ENCODE results near the gene MET.
A peak's percentile ranks its signal among the peaks of the same experiment; 100 is the strongest.
"Not testable (repeated sequence)": the region's sequence is repeated elsewhere in the genome, so short reads cannot be mapped to it uniquely, and the experiment has no call there.

The MET gene

GRCh38 chr7:116728413-116728812 lies 56.4 kb downstream of the MET start:
- DNase-seq = no peak

GRCh38 chr7:116730097-116731022 lies 58.4 kb downstream of the MET start:
- DNase-seq = no peak

- DNase-seq = no peak
These were observed 59.0 kb downstream of the MET start for GRCh38 chr7:116731023-116731395.

GRCh38 chr7:116731445-116732335 lies 59.7 kb downstream of the MET start:
- DNase-seq = no peak

- no peak for DNase-seq
These were observed 61.0 kb downstream of the MET start for GRCh38 chr7:116732788-116733694.

- DNase-seq = no peak
These were observed 62.1 kb downstream of the MET start for GRCh38 chr7:116733924-116734580.

- DNase-seq = no peak
These were observed 62.7 kb downstream of the MET start for GRCh38 chr7:116734710-116735109.

GRCh38 chr7:116736927-116737715 lies 65.1 kb downstream of the MET start:
- DNase-seq = no peak

- no peak for DNase-seq
These were observed 66.4 kb downstream of the MET start for GRCh38 chr7:116738378-116738777.

GRCh38 chr7:116739307-116739706 lies 67.3 kb downstream of the MET start:
- no peak for DNase-seq

GRCh38 chr7:116740231-116740630 lies 68.2 kb downstream of the MET start:
- no peak for DNase-seq

GRCh38 chr7:116740755-116741462 lies 68.9 kb downstream of the MET start:
- no peak for DNase-seq

- peak; percentile 34 for DNase-seq
These were observed 69.8 kb downstream of the MET start for GRCh38 chr7:116741625-116742316.

- DNase-seq = no peak
These were observed 70.6 kb downstream of the MET start for GRCh38 chr7:116742641-116743040.

- DNase-seq = not testable (repeated sequence)
These were observed 71.8 kb downstream of the MET start for GRCh38 chr7:116743835-116744234.

GRCh38 chr7:116746388-116746787 lies 74.4 kb downstream of the MET start:
- DNase-seq = not testable (repeated sequence)

GRCh38 chr7:116751070-116751469 lies 79.1 kb downstream of the MET start:
- DNase-seq = not testable (repeated sequence)

- no peak for DNase-seq
These were observed 80.5 kb downstream of the MET start for GRCh38 chr7:116752305-116753074.

- DNase-seq = no peak
These were observed 81.1 kb downstream of the MET start for GRCh38 chr7:116753130-116753529.
